ENCODE measurements around the gene FPR2.
"Not testable (repeated sequence)": the region's sequence is repeated elsewhere in the genome, so short reads cannot be mapped to it uniquely, and the experiment has no call there.

Gene FPR2

DNA sequence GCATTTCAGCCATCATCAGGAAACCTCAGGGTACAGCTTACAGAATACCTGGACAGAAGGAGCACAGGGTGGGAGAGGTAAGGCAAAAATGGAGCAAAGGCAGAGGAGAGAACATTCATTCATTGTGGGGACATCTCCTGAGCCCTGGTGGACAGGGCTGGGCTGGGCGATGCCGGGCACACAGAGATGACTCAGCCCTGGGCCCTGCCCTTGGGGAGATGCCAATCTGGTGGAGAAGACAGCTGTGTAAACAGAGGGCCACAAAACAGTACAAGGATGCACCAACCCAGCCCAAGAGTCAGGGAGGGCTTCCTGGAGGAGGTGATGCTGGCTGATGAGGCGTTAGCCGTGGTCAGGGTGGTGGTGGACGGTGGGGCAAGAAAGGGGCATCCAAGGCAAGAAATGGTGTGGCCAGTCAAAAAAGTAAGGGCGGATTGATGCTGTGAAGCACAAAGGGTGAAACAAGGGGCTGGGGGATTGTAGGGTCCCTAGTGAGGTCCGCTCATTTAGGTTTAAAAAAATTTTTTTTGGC is 33.6 kb upstream of the FPR2 start:
- TF ChIP-seq, protein P1, sequence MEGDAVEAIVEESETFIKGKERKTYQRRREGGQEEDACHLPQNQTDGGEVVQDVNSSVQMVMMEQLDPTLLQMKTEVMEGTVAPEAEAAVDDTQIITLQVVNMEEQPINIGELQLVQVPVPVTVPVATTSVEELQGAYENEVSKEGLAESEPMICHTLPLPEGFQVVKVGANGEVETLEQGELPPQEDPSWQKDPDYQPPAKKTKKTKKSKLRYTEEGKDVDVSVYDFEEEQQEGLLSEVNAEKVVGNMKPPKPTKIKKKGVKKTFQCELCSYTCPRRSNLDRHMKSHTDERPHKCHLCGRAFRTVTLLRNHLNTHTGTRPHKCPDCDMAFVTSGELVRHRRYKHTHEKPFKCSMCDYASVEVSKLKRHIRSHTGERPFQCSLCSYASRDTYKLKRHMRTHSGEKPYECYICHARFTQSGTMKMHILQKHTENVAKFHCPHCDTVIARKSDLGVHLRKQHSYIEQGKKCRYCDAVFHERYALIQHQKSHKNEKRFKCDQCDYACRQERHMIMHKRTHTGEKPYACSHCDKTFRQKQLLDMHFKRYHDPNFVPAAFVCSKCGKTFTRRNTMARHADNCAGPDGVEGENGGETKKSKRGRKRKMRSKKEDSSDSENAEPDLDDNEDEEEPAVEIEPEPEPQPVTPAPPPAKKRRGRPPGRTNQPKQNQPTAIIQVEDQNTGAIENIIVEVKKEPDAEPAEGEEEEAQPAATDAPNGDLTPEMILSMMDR (IDR thresholded peaks at IDR 0.05; ENCODE audit: low read depth, low read length): no peak
- no peak overlapping the region for H3K4me3 ChIP-seq (ENCODE audit: low read depth, low read length)
- in situ Hi-C loops (cut with HindIII; ENCODE audit: low sequenced_read_pairs): no loop called here
- DNase-seq (ENCODE audit: low read depth, low spot score): peak; percentile 28

DNA sequence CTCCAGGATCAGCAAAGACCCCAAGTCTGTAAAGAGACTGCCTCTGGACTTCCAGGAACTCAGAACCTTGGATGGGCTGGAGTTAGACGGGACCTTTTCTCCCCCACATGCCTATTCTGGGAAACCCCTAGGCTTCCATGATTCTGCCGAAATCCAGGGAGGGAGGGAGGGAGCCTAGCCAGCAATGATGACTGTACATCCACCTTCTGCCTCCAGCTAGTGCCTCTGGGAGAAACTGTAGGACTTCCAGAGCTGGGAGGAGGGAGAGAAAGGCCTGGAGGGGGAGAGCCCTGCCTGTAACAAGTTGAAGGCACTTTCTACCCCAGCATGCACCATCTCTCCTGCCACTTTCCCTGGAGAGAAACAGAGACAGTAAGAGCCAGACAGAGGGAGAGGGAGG is 31.2 kb upstream of the FPR2 start:
- TF ChIP-seq, protein P1 (IDR thresholded peaks at IDR 0.05; ENCODE audit: low read depth, low read length): no peak
- in situ Hi-C loops (cut with HindIII; ENCODE audit: low sequenced_read_pairs): no loop called here
- DNase-seq (ENCODE audit: low read depth, low spot score): no peak
- H3K4me3 ChIP-seq (ENCODE audit: low read depth, low read length): no peak overlapping the region

DNA sequence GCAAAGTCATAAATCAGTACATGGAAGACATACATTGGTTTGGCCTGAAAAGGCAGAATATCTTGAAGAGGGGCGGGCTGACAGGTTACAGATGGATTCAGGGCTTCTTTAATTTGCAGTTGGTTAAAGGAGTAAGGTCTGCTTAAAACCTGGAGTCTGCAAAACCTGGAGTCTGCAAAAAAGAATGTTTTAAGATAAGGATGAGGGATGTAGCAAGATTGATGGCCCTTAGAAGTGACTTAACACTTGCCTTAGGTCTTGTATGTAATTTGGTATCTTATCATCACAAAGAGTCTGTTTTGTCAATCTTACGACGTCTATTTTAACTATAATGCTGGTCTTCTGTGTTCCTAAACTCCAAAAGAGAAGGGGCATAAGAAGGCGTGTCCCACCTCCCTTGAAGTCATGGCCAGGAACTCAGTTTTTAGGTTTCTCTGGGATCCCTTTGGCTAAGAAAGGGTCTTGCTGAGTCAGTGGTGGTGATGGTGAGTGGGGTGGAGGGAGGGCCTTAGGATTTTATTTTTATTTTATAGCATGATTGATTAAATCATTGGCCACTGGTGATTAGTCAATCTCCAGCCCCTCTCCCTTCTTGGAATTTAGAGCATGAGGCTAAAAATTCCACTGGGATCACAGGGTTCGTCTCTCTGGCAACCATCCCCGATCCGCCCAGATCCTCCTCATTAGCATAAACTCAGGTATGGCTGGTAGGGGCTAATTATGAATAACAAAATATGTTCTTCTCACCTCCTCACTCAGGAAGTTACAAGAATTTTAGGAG is 27.0 kb upstream of the FPR2 start:
- in situ Hi-C loops (cut with HindIII; ENCODE audit: low sequenced_read_pairs): no loop called here
- H3K4me3 ChIP-seq (ENCODE audit: low read depth, low read length): no peak overlapping the region
- no peak for DNase-seq (ENCODE audit: low read depth, low spot score)
- TF ChIP-seq, protein P1 (IDR thresholded peaks at IDR 0.05; ENCODE audit: low read depth, low read length): no peak

- TF ChIP-seq, protein P1 (IDR thresholded peaks at IDR 0.05; ENCODE audit: low read depth, low read length): no peak
- H3K4me3 ChIP-seq (ENCODE audit: low read depth, low read length): no peak overlapping the region
- in situ Hi-C loops (cut with HindIII; ENCODE audit: low sequenced_read_pairs): no loop called here
- DNase-seq (ENCODE audit: low read depth, low spot score): peak; percentile 60
Observed at GRCh38 chr19:51735759-51736449, 25.1 kb upstream of the FPR2 start.

GRCh38 chr19:51737389-51737788 is 23.6 kb upstream of the FPR2 start:
- TF ChIP-seq, protein P1 (IDR thresholded peaks at IDR 0.05; ENCODE audit: low read depth, low read length): no peak
- no peak for DNase-seq (ENCODE audit: low read depth, low spot score)
- in situ Hi-C loops (cut with HindIII; ENCODE audit: low sequenced_read_pairs): no loop called here
- H3K4me3 ChIP-seq (ENCODE audit: low read depth, low read length): no peak overlapping the region

- DNase-seq (ENCODE audit: low read depth, low spot score): no peak
- TF ChIP-seq, protein P1 (IDR thresholded peaks at IDR 0.05; ENCODE audit: low read depth, low read length): no peak
- H3K4me3 ChIP-seq (ENCODE audit: low read depth, low read length): no peak overlapping the region
- in situ Hi-C loops (cut with HindIII; ENCODE audit: low sequenced_read_pairs): no loop called here
Observed at GRCh38 chr19:51737924-51738323, 23.1 kb upstream of the FPR2 start.

- DNase-seq (ENCODE audit: low read depth, low spot score); H3K4me3 ChIP-seq (ENCODE audit: low read depth, low read length); in situ Hi-C loops (cut with HindIII; ENCODE audit: low sequenced_read_pairs): not testable (repeated sequence)
Observed at GRCh38 chr19:51738523-51738922, 22.5 kb upstream of the FPR2 start.

Measured in astrocyte of the spinal cord (primary cell).